ENCODE results near the gene CSN3.
"Not testable (repeated sequence)": the region's sequence is repeated elsewhere in the genome, so short reads cannot be mapped to it uniquely, and the experiment has no call there.

Gene CSN3

GRCh38 chr4:70242297-70242696 lies at the start of gene CSN3:
TSS of gene CSN3 (plus strand) at chr4:70242597. CDS start at chr4:70244820, 2,223 bp downstream.
- DNase-seq (ENCODE audit: low read depth); in situ Hi-C loops (cut with HindIII; ENCODE audit: low sequenced_read_pairs); H3K4me3 ChIP-seq (ENCODE audit: low read depth, low read length): not testable (repeated sequence)

- TF ChIP-seq CTCF (IDR thresholded peaks at IDR 0.05; ENCODE audit: low read depth, low read length, missing control alignments), result no peak
- in situ Hi-C loops (cut with HindIII; ENCODE audit: low sequenced_read_pairs), result no loop called here
- no peak for DNase-seq (ENCODE audit: low read depth)
- no peak overlapping the region for H3K4me3 ChIP-seq (ENCODE audit: low read depth, low read length)
Observed at GRCh38 chr4:70192895-70193294, 49.5 kb upstream of the CSN3 start.

GRCh38 chr4:70195425-70195824 lies 47.0 kb upstream of the CSN3 start, which contains the start of gene ODAM:
TSS of gene ODAM (plus strand) at chr4:70195725. CDS start at chr4:70196544, 819 bp downstream.
- no peak for TF ChIP-seq CTCF (IDR thresholded peaks at IDR 0.05; ENCODE audit: low read depth, low read length, missing control alignments)
- no peak within 1 kb of the TSS for H3K4me3 ChIP-seq (ENCODE audit: low read depth, low read length)
- in situ Hi-C loops (cut with HindIII; ENCODE audit: low sequenced_read_pairs), result no loop called here
- no peak for DNase-seq (ENCODE audit: low read depth)

- H3K4me3 ChIP-seq (ENCODE audit: low read depth, low read length), result no peak overlapping the region
- in situ Hi-C loops (cut with HindIII; ENCODE audit: low sequenced_read_pairs), result no loop called here
- no peak for DNase-seq (ENCODE audit: low read depth)
- no peak for TF ChIP-seq CTCF (IDR thresholded peaks at IDR 0.05; ENCODE audit: low read depth, low read length, missing control alignments)
Observed at GRCh38 chr4:70196857-70197256, 45.5 kb upstream of the CSN3 start.

- DNase-seq (ENCODE audit: low read depth), result no peak
- in situ Hi-C loops (cut with HindIII; ENCODE audit: low sequenced_read_pairs), result no loop called here
- H3K4me3 ChIP-seq (ENCODE audit: low read depth, low read length), result no peak overlapping the region
- TF ChIP-seq CTCF (IDR thresholded peaks at IDR 0.05; ENCODE audit: low read depth, low read length, missing control alignments), result no peak
Observed at GRCh38 chr4:70197842-70198241, 44.6 kb upstream of the CSN3 start.

GRCh38 chr4:70203601-70204000 lies 38.8 kb upstream of the CSN3 start:
- no peak overlapping the region for H3K4me3 ChIP-seq (ENCODE audit: low read depth, low read length)
- no peak for DNase-seq (ENCODE audit: low read depth)
- in situ Hi-C loops (cut with HindIII; ENCODE audit: low sequenced_read_pairs), result no loop called here
- TF ChIP-seq CTCF (IDR thresholded peaks at IDR 0.05; ENCODE audit: low read depth, low read length, missing control alignments), result no peak

GRCh38 chr4:70212752-70213151 lies 29.6 kb upstream of the CSN3 start:
- H3K4me3 ChIP-seq (ENCODE audit: low read depth, low read length); in situ Hi-C loops (cut with HindIII; ENCODE audit: low sequenced_read_pairs); DNase-seq (ENCODE audit: low read depth): not testable (repeated sequence)

GRCh38 chr4:70216109-70216508 lies 26.3 kb upstream of the CSN3 start:
- DNase-seq (ENCODE audit: low read depth); in situ Hi-C loops (cut with HindIII; ENCODE audit: low sequenced_read_pairs); H3K4me3 ChIP-seq (ENCODE audit: low read depth, low read length): not testable (repeated sequence)

- H3K4me3 ChIP-seq (ENCODE audit: low read depth, low read length); in situ Hi-C loops (cut with HindIII; ENCODE audit: low sequenced_read_pairs); DNase-seq (ENCODE audit: low read depth): not testable (repeated sequence)
Observed at GRCh38 chr4:70216550-70216949, 25.8 kb upstream of the CSN3 start.

GRCh38 chr4:70221389-70221788 lies 21.0 kb upstream of the CSN3 start:
- H3K4me3 ChIP-seq (ENCODE audit: low read depth, low read length); DNase-seq (ENCODE audit: low read depth); in situ Hi-C loops (cut with HindIII; ENCODE audit: low sequenced_read_pairs): not testable (repeated sequence)

GRCh38 chr4:70221818-70222217 lies 20.6 kb upstream of the CSN3 start:
- H3K4me3 ChIP-seq (ENCODE audit: low read depth, low read length); in situ Hi-C loops (cut with HindIII; ENCODE audit: low sequenced_read_pairs); DNase-seq (ENCODE audit: low read depth): not testable (repeated sequence)

Data from astrocyte of the cerebellum (primary cell).